PFSK-1 (cell line): Measurements from ENCODE around the gene MGMT.

ENCODE experiments used
- POLR2AphosphoS5 ChIP-seq: IDR thresholded peaks from 2 replicates; pipeline ENCODE4 v1.6.1; 2012; ENCODE audit warnings: low read depth, mild to moderate bottlenecking, control low read depth, low read length, moderate library complexity
- SIN3A ChIP-seq: IDR thresholded peaks from 2 replicates; pipeline ENCODE4 v1.6.1; 2012; ENCODE audit warnings: mild to moderate bottlenecking, low read length, moderate library complexity, borderline replicate concordance; ENCODE audit not compliant: insufficient read depth
- TF ChIP-seq, protein P1 (sequence below), 2 experiments: IDR thresholded peaks; 2 replicates each; pipeline versions ENCODE4 v1.6.1 to v1.8.0; 2011 to 2012; ENCODE audit warnings: low read depth in 2 of 2, low read length in 2 of 2, control low read depth in 1 of 2, inconsistent platforms in 1 of 2, mild to moderate bottlenecking in 1 of 2, moderate library complexity in 1 of 2; ENCODE audit not compliant: insufficient read depth in 1 of 2

- TF ChIP-seq, protein P1, sequence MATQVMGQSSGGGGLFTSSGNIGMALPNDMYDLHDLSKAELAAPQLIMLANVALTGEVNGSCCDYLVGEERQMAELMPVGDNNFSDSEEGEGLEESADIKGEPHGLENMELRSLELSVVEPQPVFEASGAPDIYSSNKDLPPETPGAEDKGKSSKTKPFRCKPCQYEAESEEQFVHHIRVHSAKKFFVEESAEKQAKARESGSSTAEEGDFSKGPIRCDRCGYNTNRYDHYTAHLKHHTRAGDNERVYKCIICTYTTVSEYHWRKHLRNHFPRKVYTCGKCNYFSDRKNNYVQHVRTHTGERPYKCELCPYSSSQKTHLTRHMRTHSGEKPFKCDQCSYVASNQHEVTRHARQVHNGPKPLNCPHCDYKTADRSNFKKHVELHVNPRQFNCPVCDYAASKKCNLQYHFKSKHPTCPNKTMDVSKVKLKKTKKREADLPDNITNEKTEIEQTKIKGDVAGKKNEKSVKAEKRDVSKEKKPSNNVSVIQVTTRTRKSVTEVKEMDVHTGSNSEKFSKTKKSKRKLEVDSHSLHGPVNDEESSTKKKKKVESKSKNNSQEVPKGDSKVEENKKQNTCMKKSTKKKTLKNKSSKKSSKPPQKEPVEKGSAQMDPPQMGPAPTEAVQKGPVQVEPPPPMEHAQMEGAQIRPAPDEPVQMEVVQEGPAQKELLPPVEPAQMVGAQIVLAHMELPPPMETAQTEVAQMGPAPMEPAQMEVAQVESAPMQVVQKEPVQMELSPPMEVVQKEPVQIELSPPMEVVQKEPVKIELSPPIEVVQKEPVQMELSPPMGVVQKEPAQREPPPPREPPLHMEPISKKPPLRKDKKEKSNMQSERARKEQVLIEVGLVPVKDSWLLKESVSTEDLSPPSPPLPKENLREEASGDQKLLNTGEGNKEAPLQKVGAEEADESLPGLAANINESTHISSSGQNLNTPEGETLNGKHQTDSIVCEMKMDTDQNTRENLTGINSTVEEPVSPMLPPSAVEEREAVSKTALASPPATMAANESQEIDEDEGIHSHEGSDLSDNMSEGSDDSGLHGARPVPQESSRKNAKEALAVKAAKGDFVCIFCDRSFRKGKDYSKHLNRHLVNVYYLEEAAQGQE (IDR thresholded peaks at IDR 0.05; ENCODE audit: insufficient read depth in 1 of 2, low read depth in 2 of 2, low read length in 2 of 2): no peak
- TF ChIP-seq POLR2AphosphoS5: no peak
- TF ChIP-seq SIN3A: no peak
Observed at GRCh38 chr10:129808092-129808983, 341.3 kb downstream of the MGMT start.
